ENCODE data around the gene PRKCSH. TPM values are rescaled to one million over a fixed set of nuclear protein-coding genes. Genes with fewer than 3 reads are reported as not detected.
A peak's percentile ranks its signal among the peaks of the same experiment; 100 is the strongest.
"Not testable (repeated sequence)": the region's sequence is repeated elsewhere in the genome, so short reads cannot be mapped to it uniquely, and the experiment has no call there.

Gene PRKCSH
- total and polyA plus RNA-seq, 4 donors, result 55.9 to 290 (median 179) TPM

DNA sequence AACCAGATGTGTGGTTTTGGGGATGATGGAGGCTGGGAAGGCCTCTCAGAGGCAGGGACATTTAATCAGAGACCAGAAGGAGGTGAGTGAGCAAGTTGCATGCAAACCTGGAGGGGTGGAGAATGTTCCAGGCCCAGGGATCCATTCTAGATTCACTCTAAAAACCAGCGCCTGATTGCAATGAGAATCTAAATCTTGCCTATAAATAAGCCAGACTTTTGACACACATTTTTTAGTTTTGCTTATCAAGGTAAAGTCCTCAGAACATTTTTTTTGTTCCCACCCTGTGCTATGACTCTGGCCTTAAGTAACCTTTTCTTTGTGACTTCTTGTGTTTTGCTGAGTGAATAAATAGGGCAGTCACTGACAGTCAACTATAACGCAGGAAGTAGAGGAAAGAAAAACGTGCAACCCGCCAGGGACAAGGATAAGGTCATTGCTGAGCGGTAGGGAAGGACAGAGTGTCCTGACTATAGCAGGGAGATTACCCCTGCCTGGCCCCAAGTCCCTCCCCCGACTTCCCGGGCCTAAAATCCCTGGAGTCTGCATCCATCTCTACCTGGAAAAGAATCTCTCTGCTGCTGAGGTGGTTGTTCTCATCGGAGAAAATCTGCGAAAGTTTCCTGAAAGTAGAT lies 30.7 kb upstream of the PRKCSH start:
- peaks cover 8% of the 10 kb centered on the region for H3K27me3 ChIP-seq (ENCODE audit: control insufficient read depth, insufficient read depth, low read length)
- H3K36me3 ChIP-seq (ENCODE audit: control insufficient read depth, insufficient read depth, low read length), result no peaks in the 10 kb centered on the region
- H3K27ac ChIP-seq (ENCODE audit: low read depth, low read length), result no peak overlapping the region
- H3K9me3 ChIP-seq (ENCODE audit: control insufficient read depth, insufficient read depth, low read length), result no peaks in the 10 kb centered on the region
- DNase-seq (ENCODE audit: low read depth in 4 of 6, low spot score in 6 of 6), result no peak
- WGBS (ENCODE audit: insufficient coverage), result 64% methylated on average over 9 of the region's 9 CpGs
- H3K4me3 ChIP-seq (ENCODE audit: low read depth, low read length), result no peak overlapping the region
- no peaks in the 10 kb centered on the region for H3K4me1 ChIP-seq (ENCODE audit: control insufficient read depth, insufficient read depth, low read length)

- H3K36me3 ChIP-seq (ENCODE audit: control insufficient read depth, insufficient read depth, low read length), result no peaks in the 10 kb centered on the region
- 27% methylated on average over 38 of the region's 44 CpGs for WGBS (ENCODE audit: insufficient coverage)
- H3K9me3 ChIP-seq (ENCODE audit: control insufficient read depth, insufficient read depth, low read length), result no peaks in the 10 kb centered on the region
- peaks cover 8% of the 10 kb centered on the region for H3K27me3 ChIP-seq (ENCODE audit: control insufficient read depth, insufficient read depth, low read length)
- no peak for DNase-seq (ENCODE audit: low read depth in 4 of 6, low spot score in 6 of 6)
- no peak overlapping the region for H3K27ac ChIP-seq (ENCODE audit: low read depth, low read length)
- no peak overlapping the region for H3K4me3 ChIP-seq (ENCODE audit: low read depth, low read length)
- no peaks in the 10 kb centered on the region for H3K4me1 ChIP-seq (ENCODE audit: control insufficient read depth, insufficient read depth, low read length)
These were observed 29.4 kb upstream of the PRKCSH start for GRCh38 chr19:11405846-11406643.

- not testable (repeated sequence) for H3K4me1 ChIP-seq (ENCODE audit: control insufficient read depth, insufficient read depth, low read length); H3K27me3 ChIP-seq (ENCODE audit: control insufficient read depth, insufficient read depth, low read length); DNase-seq (ENCODE audit: low read depth in 4 of 6, low spot score in 6 of 6); H3K36me3 ChIP-seq (ENCODE audit: control insufficient read depth, insufficient read depth, low read length); H3K27ac ChIP-seq (ENCODE audit: low read depth, low read length); H3K4me3 ChIP-seq (ENCODE audit: low read depth, low read length); H3K9me3 ChIP-seq (ENCODE audit: control insufficient read depth, insufficient read depth, low read length)
- WGBS (ENCODE audit: insufficient coverage), result 78% methylated on average over 10 of the region's 12 CpGs
These were observed 28.7 kb upstream of the PRKCSH start for GRCh38 chr19:11406703-11407236.

DNA sequence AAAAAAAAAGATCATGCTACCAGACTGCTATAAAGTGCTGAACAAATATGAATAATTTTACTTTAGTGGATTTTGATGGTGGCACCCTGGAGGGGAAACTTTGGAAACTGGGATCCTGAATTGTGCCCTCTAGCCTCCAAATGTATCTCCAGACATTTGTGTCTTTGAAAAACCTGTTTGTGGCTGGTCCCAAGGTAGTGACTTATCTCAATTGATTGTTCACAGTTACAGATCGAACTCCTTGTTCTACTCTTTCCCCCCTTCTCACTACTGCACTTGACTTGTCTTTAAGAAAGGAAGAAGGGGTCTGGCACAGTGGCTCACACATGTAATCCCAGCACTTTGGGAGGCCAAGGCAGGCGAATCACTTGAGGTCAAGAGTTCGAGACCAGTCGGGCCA lies 26.8 kb upstream of the PRKCSH start:
- Histone ChIP-seq H3K36me3 (ENCODE audit: control insufficient read depth, insufficient read depth, low read length) (no peaks in the 10 kb centered on the region), H3K4me3 (ENCODE audit: low read depth, low read length) (no peak overlapping the region), H3K9me3 (ENCODE audit: control insufficient read depth, insufficient read depth, low read length) (no peaks in the 10 kb centered on the region), H3K4me1 (ENCODE audit: control insufficient read depth, insufficient read depth, low read length) (no peaks in the 10 kb centered on the region), H3K27me3 (ENCODE audit: control insufficient read depth, insufficient read depth, low read length) (peaks cover 8% of the 10 kb centered on the region), H3K27ac (ENCODE audit: low read depth, low read length) (no peak overlapping the region)
- DNase-seq (ENCODE audit: low read depth in 4 of 6, low spot score in 6 of 6), result no peak
- WGBS (ENCODE audit: insufficient coverage), result no CpG with 5 or more reads among the region's 4 CpGs

DNA sequence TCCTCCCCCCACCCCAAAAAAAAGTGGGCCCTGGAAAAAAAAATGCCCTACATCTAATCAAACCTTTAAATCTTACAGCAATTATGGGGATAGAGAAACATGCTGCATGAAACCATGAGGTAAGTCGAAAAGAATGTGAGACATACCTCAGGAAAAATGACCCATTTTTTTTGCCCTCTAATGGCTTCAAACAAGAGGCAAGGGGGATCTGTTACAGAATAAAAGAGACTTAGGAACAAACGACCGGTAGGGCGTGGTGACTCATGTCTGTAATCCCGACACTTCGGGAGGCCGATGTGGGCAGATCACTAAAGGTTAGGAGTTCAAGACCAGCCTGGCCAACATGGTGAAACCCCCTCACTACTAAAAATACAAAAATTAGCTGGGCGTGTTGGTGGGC lies 24.8 kb upstream of the PRKCSH start:
- Histone ChIP-seq H3K36me3 (ENCODE audit: control insufficient read depth, insufficient read depth, low read length) (no peaks in the 10 kb centered on the region), H3K27ac (ENCODE audit: low read depth, low read length) (no peak overlapping the region), H3K9me3 (ENCODE audit: control insufficient read depth, insufficient read depth, low read length) (no peaks in the 10 kb centered on the region), H3K4me3 (ENCODE audit: low read depth, low read length) (no peak overlapping the region), H3K27me3 (ENCODE audit: control insufficient read depth, insufficient read depth, low read length) (peaks cover 8% of the 10 kb centered on the region), H3K4me1 (ENCODE audit: control insufficient read depth, insufficient read depth, low read length) (no peaks in the 10 kb centered on the region)
- DNase-seq (ENCODE audit: low read depth in 4 of 6, low spot score in 6 of 6), result no peak
- no CpG with 5 or more reads among the region's 8 CpGs for WGBS (ENCODE audit: insufficient coverage)

DNA sequence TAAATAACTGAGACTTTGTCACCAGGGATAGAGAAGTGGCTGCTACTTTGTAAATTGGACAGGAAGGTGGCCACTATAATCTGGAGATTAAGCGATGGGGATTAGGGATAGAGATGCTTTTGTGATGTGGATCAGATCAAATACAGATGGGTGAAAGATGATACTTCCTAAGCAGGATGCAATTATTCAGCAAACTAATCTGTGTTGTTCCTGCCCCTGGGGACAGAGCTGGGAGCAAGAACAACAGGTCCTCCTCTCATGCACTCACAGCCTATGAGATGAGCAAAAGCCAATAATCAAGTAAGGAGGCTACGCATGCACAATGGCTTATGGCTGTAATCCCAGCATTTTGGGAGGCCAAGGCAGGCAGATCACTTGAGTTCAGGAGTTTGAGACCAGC lies 20.9 kb upstream of the PRKCSH start:
- H3K36me3 ChIP-seq (ENCODE audit: control insufficient read depth, insufficient read depth, low read length), result no peaks in the 10 kb centered on the region
- DNase-seq (ENCODE audit: low read depth in 4 of 6, low spot score in 6 of 6), result no peak
- H3K9me3 ChIP-seq (ENCODE audit: control insufficient read depth, insufficient read depth, low read length), result no peaks in the 10 kb centered on the region
- H3K4me1 ChIP-seq (ENCODE audit: control insufficient read depth, insufficient read depth, low read length), result peaks cover 10% of the 10 kb centered on the region
- H3K27ac ChIP-seq (ENCODE audit: low read depth, low read length), result no peak overlapping the region
- no peak overlapping the region for H3K4me3 ChIP-seq (ENCODE audit: low read depth, low read length)
- WGBS (ENCODE audit: insufficient coverage), result 100% methylated on average over 1 of the region's 2 CpGs
- peaks cover 30% of the 10 kb centered on the region for H3K27me3 ChIP-seq (ENCODE audit: control insufficient read depth, insufficient read depth, low read length)

- Histone ChIP-seq H3K27ac (ENCODE audit: low read depth, low read length) (no peak overlapping the region), H3K4me3 (ENCODE audit: low read depth, low read length) (no peak overlapping the region), H3K4me1 (ENCODE audit: control insufficient read depth, insufficient read depth, low read length) (peaks cover 25% of the 10 kb centered on the region), H3K27me3 (ENCODE audit: control insufficient read depth, insufficient read depth, low read length) (peaks cover 50% of the 10 kb centered on the region), H3K36me3 (ENCODE audit: control insufficient read depth, insufficient read depth, low read length) (no peaks in the 10 kb centered on the region), H3K9me3 (ENCODE audit: control insufficient read depth, insufficient read depth, low read length) (no peaks in the 10 kb centered on the region)
- DNase-seq (ENCODE audit: low read depth in 4 of 6, low spot score in 6 of 6), result no peak
- 90% methylated on average over 13 of the region's 17 CpGs for WGBS (ENCODE audit: insufficient coverage)
These were observed 18.9 kb upstream of the PRKCSH start for GRCh38 chr19:11416346-11417052.

DNA sequence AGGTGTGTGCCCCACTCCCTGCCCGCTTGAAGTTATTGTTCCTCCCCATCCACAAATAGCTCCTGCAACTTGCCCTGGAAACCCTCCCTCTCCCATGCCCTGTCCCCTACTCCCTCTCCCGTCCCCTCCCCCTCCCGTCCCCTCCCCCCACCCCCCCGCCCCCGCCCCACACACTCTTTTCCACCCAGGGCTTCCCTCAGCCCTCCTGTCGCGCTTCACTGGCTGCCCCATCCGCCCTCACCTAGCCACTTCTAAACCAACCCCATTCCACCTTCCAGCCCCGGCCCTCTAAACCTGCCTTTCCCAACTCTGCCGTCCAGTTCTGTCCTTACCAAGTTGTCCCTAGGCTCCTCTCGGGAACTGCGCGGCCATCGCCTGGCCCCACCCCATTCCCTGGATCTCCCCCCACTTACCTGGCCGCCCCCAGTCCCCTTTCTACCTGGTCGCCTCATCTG lies 17.3 kb upstream of the PRKCSH start:
- Histone ChIP-seq H3K27me3 (ENCODE audit: control insufficient read depth, insufficient read depth, low read length) (peaks cover 66% of the 10 kb centered on the region), H3K9me3 (ENCODE audit: control insufficient read depth, insufficient read depth, low read length) (no peaks in the 10 kb centered on the region), H3K36me3 (ENCODE audit: control insufficient read depth, insufficient read depth, low read length) (peaks cover 4% of the 10 kb centered on the region), H3K27ac (ENCODE audit: low read depth, low read length) (no peak overlapping the region), H3K4me1 (ENCODE audit: control insufficient read depth, insufficient read depth, low read length) (peaks cover 39% of the 10 kb centered on the region), H3K4me3 (ENCODE audit: low read depth, low read length) (no peak overlapping the region)
- WGBS (ENCODE audit: insufficient coverage), result under 1% methylated on average over 11 of the region's 16 CpGs
- DNase-seq (ENCODE audit: low read depth in 4 of 6, low spot score in 6 of 6), result no peak

DNA sequence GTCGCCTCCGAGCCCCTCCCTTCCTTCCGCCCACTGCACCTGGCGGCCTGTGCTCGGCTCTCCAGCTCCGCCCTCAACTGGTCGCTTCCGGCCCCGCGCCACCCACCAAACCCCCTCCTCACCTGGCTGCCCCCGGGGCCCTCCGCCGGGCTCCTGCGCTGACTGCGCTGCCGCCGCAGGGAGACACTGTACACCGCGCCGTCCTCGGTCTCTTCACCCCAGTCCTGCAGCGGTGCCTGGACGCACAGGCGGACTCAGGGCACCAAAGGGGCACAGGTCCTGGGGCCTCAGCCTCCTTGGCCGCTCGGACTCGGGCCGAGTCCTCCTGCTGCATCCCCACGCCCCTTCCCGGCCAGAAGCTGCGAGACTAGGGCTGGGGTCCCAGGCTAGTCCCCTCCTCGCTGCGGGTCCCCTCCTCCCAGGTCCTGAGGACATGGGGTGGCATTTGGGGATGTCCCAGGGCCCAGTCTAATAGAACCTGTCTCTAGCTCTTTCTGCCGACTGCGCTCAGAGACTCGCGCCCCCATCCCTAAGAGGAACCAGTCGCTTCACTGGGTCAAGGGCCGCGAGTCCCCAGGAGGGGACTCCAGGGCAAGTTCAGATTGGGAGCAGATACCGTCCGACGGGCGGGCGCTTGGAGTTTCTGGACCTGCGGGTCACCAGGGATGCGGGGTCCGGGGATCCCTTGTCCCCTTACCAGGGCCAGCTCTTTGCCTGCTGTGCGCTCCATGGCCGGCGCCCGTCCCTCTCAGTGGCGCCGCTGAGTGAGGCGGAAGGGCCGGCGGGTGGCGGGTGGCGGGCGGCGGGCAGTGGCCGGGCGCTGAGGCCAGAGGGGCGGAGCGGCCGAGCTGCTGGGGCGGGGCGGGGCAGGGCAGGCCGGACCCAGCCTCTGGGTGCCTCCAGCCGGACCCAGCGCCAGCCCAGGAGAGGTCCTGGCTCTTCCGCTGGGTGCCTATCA lies 16.6 kb upstream of the PRKCSH start, which contains the start of gene RGL3:
Gene RGL3, minus strand, starts transcription at position 766 of the 958 bp plus-strand sequence. Its CDS starts 36 bp downstream, at position 730.
- H3K36me3 ChIP-seq (ENCODE audit: control insufficient read depth, insufficient read depth, low read length), result peaks cover 6% of the 10 kb centered on the region
- H3K27me3 ChIP-seq (ENCODE audit: control insufficient read depth, insufficient read depth, low read length), result peaks cover 73% of the 10 kb centered on the region
- H3K4me1 ChIP-seq (ENCODE audit: control insufficient read depth, insufficient read depth, low read length), result peaks cover 39% of the 10 kb centered on the region
- 2% methylated on average over 72 of the region's 72 CpGs for WGBS (ENCODE audit: insufficient coverage)
- no peaks in the 10 kb centered on the region for H3K9me3 ChIP-seq (ENCODE audit: control insufficient read depth, insufficient read depth, low read length)
- no peak within 1 kb of the TSS for H3K27ac ChIP-seq (ENCODE audit: low read depth, low read length)
- peak within 1 kb of the TSS; percentile 4 for H3K4me3 ChIP-seq (ENCODE audit: low read depth, low read length)
- no peak for DNase-seq (ENCODE audit: low read depth in 4 of 6, low spot score in 6 of 6)
